Left renal cortex interstitium (tissue), 4 donors: ENCODE data around the gene SHROOM1. TPM values are rescaled to one million over a fixed set of nuclear protein-coding genes. Genes with fewer than 3 reads are reported as not detected.
A peak's percentile ranks its signal among the peaks of the same experiment; 100 is the strongest.

Experiments
- DNase-seq, 4 donors: peaks; one replicate each; pipeline ENCODE4 v3.0.0-alpha.2; 2013; ENCODE audit warnings: low read depth in 4 of 4, low spot score in 2 of 4, missing footprints in 1 of 4
- polyA plus RNA-seq, 4 donors: library from polyadenylated mRNA; unstranded; fragments of 120-200 nt; gene quantifications; one replicate each; pipeline ENCODE4 v1.2.1, GENCODE V29; 2013; ENCODE audit not compliant: insufficient read length in 4 of 4

SHROOM1 gene
- polyA plus RNA-seq, 4 donors: 11.6 to 22.7 (median 18.4) TPM

DNA sequence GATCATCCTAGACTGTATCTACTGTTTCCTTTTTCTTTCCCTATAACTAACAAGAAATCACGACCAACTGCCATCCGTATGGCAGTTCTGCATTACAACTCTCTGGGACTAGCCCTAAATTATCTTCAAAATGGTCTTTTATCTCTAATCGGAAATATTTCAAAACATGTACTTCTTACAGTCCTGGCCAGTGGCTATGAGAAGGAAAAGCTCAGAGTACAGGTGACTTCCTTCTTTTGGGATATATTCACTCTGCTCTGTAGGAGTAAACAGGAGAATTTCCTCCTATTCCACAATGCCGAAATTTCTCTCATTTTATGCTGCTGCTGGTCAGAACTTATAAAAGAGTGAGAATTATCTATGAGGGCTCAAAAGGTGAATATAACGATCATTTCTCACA is 51.6 kb downstream of the SHROOM1 start:
- no peak for DNase-seq

DNA sequence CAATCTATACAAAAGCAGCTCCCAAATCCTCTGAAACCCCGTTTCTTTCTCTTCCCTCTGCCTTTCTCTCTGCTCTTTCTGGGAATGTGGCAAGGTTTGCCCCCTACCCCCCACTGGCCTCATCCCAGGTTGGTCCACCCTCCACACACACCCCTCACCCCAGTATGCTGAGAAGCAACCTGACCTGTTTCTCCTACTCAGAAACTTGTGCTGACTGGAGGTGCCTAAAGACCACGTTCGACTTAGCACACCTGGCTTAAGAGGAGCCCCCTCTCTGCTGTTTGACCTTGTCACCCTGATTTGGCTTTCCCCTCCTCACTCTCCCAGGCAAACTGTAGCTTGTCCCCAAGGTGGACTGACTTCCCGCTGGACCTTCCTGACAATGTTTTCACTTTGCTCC is 52.3 kb downstream of the SHROOM1 start:
- no peak for DNase-seq

DNA sequence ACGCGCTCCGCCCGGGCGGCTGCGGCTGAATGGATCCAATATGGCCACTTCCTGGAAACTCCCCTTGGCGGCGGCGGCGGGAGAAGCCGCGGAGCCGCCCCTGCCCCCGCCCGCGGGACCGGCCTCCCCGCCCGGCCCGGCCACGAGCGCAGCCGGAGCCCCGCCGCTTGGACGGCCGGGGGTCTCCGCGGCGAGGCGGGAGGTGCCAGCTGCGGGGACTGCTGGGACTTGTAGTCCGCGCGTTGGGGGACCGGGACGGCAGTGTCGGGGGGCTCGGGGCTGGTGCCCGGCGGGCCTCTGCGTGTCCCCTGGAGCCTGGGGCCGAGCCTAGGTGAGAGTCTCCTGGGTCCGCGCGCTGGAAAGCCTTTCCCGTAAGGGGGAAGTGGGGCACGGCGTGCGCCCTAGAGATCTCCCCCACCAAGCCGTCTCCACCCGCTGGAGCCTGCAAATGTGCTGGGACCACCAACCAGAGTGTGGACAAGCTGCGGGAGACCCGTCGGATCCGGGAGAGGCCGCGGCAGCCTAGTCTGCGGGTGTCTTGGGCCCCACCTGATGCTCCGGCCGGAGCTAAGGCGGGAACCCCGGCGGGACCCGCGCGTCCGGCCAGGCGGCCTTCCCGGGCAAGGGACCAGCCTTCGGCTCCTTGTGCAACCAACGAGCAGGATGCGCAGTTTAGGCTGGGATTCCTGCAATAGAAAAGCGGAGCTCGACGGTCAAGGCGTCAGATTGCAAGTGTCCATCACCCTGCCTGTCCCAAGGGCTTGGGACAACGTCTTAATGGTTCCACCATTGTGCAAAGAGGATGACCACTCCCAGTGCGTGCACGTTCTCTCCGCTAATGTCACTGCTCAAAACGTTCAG is 53.0 kb downstream of the SHROOM1 start, which contains the start of gene SEPTIN8:
TSS of gene SEPTIN8 (minus strand) at position 31 of the 861 bp plus-strand sequence. CDS start 102 bp downstream, outside the sequence.
- DNase-seq: peak in 1 of 4 donors; percentile 31

DNA sequence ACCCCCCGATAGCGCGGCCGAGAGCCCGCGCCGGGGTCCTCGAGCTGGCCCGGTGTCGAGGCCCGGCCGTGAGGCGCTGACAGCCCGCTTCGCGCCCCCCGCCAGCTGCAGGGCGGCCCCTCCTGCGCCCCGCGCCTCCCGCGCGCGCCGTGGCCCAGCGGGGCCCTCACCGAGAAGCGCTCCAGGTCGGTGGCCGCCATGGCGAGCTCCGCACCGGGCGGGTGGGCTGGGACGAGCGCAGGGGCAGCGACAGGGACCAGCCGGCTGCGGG is 53.6 kb downstream of the SHROOM1 start:
- DNase-seq: no peak

DNA sequence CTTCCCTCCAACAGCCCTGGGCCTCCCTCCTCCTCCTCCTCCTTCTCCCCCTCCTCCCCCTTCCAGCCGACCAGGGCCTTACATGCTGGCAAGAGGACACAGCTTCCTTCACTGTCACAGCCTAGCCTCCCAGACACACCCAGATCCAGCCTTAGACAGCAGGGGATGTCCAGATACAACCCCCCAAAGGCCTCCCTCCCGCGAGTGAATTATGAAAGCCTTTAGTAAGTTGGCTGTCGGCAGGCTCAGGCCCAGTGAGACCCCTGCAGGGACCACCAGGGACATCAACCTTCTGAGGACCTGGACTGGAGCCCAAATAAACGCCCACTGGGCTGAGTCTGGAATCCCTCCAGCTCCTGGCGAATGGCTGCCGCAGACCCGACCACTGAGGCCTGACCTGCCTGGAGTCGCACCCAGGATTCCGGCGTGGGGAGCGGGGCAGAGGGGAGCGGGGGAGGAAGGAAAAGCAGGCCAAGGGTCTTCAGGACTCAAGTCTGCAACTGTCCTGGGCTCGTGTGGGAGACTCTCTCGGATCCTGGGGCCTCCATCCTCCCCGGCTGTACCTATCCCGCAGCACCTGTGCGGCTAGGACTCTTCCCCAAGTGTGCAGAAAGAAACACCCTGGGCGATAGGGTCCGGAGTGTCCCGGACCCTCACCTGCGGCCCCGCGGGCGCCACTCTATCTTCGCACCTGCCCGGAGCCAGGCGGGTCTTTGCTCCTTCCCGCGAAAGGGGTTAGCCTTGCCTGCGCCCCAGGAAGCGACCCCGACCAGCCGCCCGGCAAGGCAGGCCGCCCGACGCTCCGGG is 54.1 kb downstream of the SHROOM1 start:
- DNase-seq: peak in 1 of 4 donors; percentile 34

DNA sequence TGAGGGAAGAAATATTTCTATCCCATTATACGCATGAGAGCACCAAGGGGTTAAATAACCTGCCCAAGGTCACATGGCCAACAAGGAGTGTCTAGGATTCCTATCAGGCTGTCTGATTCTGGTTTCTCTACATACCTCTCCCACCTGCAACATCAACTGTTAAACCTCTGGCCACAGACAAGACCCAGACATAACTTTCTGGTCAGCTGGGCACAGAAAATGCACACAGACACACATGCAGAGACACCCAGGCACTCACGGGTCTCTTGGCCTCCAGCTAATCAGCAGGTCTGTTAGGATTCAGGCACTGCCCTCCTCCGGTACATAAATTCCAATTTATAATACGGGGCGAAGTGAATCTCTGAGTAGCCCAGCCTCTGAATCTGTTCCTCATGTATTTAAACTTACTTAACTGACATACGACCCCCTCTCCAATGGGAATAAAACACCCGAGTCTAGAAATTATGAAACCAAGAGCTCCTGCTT is 54.9 kb downstream of the SHROOM1 start:
- peak in 1 of 4 donors; percentile 28 for DNase-seq

DNA sequence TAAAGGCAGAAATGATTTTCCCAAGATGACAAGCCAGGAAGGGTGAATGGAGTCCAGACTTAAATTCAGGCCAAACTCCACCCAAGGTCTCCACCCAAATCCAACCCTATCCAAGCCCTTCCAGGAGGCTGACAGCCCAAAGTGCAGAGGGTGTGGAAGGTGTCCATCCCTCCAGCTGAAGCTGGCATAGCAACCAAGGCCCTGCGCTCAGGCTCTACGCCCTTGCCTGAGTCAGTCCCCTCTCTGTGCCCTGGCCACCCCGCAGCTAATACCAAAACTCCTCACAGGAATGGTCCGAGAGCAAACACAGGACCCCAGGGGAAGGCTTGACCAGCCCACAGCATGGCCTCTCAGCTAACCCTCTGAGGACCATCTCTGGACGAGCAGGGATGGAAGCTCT is 55.6 kb downstream of the SHROOM1 start:
- no peak for DNase-seq

DNA sequence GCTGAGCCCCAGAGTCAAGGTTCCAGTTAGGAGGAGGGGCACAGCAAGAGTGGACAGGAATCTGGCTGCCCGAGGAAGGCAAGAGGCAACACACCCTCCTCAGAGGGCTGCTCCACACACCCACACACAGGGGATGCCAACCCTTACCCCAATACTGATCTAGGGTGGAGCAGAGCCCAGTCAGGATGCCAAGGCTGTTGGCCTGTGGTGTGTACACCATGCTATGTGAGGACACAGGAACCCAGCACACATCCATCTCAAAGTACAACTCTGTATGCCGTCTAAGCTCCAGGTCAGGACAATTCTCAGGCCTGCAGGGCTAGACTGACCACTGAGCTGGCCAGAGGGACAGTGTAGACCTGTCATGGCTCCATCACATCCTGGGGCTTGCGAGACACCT is 56.0 kb downstream of the SHROOM1 start:
- no peak for DNase-seq

DNA sequence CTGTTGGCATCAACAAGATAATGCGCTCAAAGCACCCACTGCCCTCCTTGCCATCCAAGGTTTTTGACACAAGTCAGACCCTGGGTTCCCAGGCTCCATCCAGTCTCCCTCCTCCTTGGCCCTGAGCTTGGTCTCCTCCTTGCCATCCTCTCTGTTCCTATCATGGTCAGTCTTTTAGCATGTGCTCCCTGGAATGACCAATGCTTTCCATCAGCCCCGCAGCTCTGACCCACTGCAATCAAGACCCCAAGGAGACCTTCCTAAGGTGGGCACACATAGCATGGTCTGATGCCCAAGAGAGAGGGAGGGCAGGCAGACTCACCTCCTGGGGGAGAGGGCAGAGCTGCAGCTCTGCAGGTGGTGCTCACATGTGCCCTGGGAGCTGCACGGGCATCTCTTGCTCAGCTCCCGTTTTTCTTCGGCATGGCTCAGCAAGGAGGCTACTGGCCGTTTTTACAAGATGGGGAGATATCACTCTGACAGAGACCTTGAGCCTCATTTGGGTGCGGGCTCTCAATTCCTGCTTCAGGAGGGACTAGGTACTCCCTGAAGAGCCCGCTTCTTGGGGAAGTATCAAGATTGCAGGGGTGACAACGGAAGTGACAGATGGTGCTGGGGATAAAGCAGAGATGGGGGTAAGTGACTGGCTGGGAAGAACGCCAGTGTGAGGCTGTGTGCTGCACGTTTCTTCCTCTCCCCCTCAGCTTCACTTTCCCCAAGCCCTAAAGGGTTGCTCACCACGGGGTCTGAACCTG is 56.7 kb downstream of the SHROOM1 start:
- no peak for DNase-seq

DNA sequence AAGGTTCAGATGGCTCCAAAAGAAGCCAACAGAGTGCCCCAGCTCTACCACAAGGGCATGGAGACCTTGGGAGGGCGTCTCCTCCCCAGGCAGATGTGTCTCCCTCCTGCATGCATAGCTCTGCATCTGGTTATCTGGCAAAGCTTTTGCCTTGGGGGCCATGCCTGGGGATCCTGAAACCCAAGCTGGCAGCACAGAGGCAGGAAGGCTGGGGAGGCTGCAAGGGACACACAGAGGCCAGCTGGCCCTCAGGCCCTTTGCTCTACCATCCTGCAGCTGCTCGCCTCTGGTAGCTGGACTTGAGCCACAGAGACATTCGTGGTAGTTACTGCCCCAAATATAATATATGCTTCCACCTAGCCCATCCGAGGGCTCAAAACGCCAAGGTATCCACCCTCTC is 57.3 kb downstream of the SHROOM1 start:
- DNase-seq: no peak

DNA sequence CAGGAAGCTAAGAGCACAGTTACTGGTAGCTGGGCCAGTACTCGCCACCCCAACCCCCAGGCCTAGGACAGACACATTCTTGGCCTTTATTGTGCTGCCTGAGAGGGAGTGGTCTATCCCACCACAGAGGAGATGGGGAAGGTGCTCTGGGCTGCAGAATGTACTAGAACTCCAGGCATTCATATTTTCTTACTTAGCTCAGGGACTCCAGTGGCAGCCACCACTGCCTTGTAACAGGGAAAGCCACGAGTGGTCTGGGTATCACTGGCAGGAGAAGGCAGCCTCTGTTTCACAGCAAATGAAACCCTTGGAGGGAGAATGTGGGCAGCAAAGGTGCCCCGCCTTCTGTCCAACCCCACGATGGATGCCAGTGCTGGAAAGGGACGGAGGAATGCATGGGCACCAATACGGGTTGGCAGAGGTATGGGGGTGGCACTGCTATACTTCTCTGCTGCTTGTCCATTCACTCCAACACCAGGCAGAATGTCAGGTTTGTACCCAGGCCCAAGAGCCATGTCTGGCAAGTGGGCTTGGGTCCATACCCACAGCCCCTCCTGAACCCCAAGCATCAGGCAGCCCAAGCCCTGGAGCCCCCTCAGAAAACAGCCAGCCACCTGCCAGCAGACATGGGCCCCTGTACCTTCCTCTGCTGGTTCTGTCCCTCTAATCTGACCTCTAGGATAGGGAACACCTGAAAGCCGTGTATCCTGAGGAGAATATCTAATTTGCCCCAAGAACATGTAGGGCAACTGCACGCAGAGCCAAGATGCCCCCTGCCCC is 58.0 kb downstream of the SHROOM1 start:
- no peak for DNase-seq

Other genes starting within 250 kb of the SHROOM1 start
- under 1 TPM in 1 of 4 donors, not detected in 3; 0.13 TPM for gene IL13, start 172.5 kb downstream of the SHROOM1 start, polyA plus RNA-seq
- gene IL4, start 156.7 kb downstream of the SHROOM1 start, polyA plus RNA-seq: not detected
- gene KIF3A, start 93.1 kb downstream of the SHROOM1 start, polyA plus RNA-seq: 10 to 100 TPM; 14.5 to 36.4 (median 24.5) TPM
- gene CCNI2, start 83.2 kb downstream of the SHROOM1 start, polyA plus RNA-seq: 1 to 10 TPM; 3.7 to 4.8 (median 3.9) TPM
- gene SEPTIN8, start 53.4 kb downstream of the SHROOM1 start, polyA plus RNA-seq: 10 to 100 TPM; 74.2 to 84.5 (median 79.2) TPM
- gene SOWAHA, start 17.3 kb downstream of the SHROOM1 start, polyA plus RNA-seq: 1 to 10 TPM; 4.5 to 5.1 (median 4.6) TPM
- 1 to 10 TPM; 1.6 to 1.8 (median 1.8) TPM for gene GDF9, start 35.8 kb upstream of the SHROOM1 start, polyA plus RNA-seq
- gene UQCRQ, start 36.0 kb upstream of the SHROOM1 start, polyA plus RNA-seq: 100 to 1,000 TPM; 191 to 319 (median 201) TPM
- 1 to 10 TPM; 2.3 to 7.8 (median 6.4) TPM for gene LEAP2, start 43.0 kb upstream of the SHROOM1 start, polyA plus RNA-seq
- gene AFF4, start 133.0 kb upstream of the SHROOM1 start, polyA plus RNA-seq: 10 to 100 TPM; 51.4 to 72.8 (median 59.6) TPM
- gene ZCCHC10, start 195.9 kb upstream of the SHROOM1 start, polyA plus RNA-seq: 10 to 100 TPM; 29.8 to 35.7 (median 31.1) TPM
- 100 to 1,000 TPM; 110 to 155 (median 124) TPM for gene HSPA4, start 221.4 kb upstream of the SHROOM1 start, polyA plus RNA-seq